ENCODE results near the gene SKAP2. TPM values are rescaled to one million over a fixed set of nuclear protein-coding genes. Genes with fewer than 3 reads are reported as not detected.

SKAP2 gene
- polyA plus RNA-seq, 1 of the 3 experiments (the other 2 are of a cell fraction), result 0.69 TPM

- no peak for TF ChIP-seq REST (IDR thresholded peaks at IDR 0.05; ENCODE audit: low read depth, low read length)
- no peak for TF ChIP-seq USF2 (IDR thresholded peaks at IDR 0.05; ENCODE audit: borderline replicate concordance, low read depth, low read length)
- TF ChIP-seq SIN3A (IDR thresholded peaks at IDR 0.05; ENCODE audit: borderline replicate concordance, low read depth, low read length), result no peak
- TF ChIP-seq RXRA (IDR thresholded peaks at IDR 0.05; ENCODE audit: borderline replicate concordance, low read depth), result no peak
- TF ChIP-seq FOXJ3 (CRISPR knock-in tag; IDR thresholded peaks at IDR 0.05), result no peak
These were observed 225.3 kb downstream of the SKAP2 start (continued) for GRCh38 chr7:26639111-26639510.

- Histone ChIP-seq H3K4me2 (no peak overlapping the region), H3K36me3 (replicated peaks in 1 of 2; ENCODE audit: control insufficient read depth in 1 of 2, insufficient read depth in 2 of 2, low read length in 1 of 2) (no peaks in the 10 kb centered on the region), H3K27me3 (ENCODE audit: insufficient read depth) (no peaks in the 10 kb centered on the region), H3K4me3 (ENCODE audit: low read depth in 2 of 2, low read length in 1 of 2) (no peak overlapping the region), H3K27ac (ENCODE audit: low read depth in 2 of 2, low read length in 1 of 2) (no peak overlapping the region), H4K20me1 (ENCODE audit: insufficient read depth) (no peaks in the 10 kb centered on the region), H3K79me2 (ENCODE audit: insufficient read depth) (no peaks in the 10 kb centered on the region), H3K9me2 (no peaks in the 10 kb centered on the region), H2AFZ (ENCODE audit: low read depth) (no peak overlapping the region), H3F3A (replicated peaks; ENCODE audit: insufficient read depth) (no peaks in the 10 kb centered on the region), H3K9me3 (no peaks in the 10 kb centered on the region), H3K9ac (no peak overlapping the region), H3K4me1 (ENCODE audit: control insufficient read depth in 1 of 2, insufficient read depth in 2 of 2, low read depth in 1 of 2, low read length in 1 of 2) (no peaks in the 10 kb centered on the region)
- TF ChIP-seq MXI1 (IDR thresholded peaks at IDR 0.05; ENCODE audit: low read depth, low read length) (no peak), EP300 (IDR thresholded peaks at IDR 0.05; ENCODE audit: borderline replicate concordance in 1 of 2, low read depth in 1 of 2, low read length in 1 of 2) (no peak), IRF3 (IDR thresholded peaks at IDR 0.05; ENCODE audit: low read depth, low read length) (no peak), NFIC (IDR thresholded peaks at IDR 0.05; ENCODE audit: borderline replicate concordance) (no peak), GATA2 (CRISPR knock-in tag; IDR thresholded peaks at IDR 0.05) (no peak), TCF12 (IDR thresholded peaks at IDR 0.05) (no peak), MAX (IDR thresholded peaks at IDR 0.05; ENCODE audit: low read depth) (no peak), USF1 (IDR thresholded peaks at IDR 0.05; ENCODE audit: borderline replicate concordance, low read depth) (no peak), SIN3A (IDR thresholded peaks at IDR 0.05; ENCODE audit: borderline replicate concordance, low read depth, low read length) (no peak), TAF1 (IDR thresholded peaks at IDR 0.05; ENCODE audit: borderline replicate concordance, low read depth, low read length) (no peak), FOXJ3 (CRISPR knock-in tag; IDR thresholded peaks at IDR 0.05) (no peak), FOXM1 (IDR thresholded peaks at IDR 0.05; ENCODE audit: low read depth) (no peak), ZBTB33 (IDR thresholded peaks at IDR 0.05; ENCODE audit: borderline replicate concordance, low read depth) (no peak), SMC3 (IDR thresholded peaks at IDR 0.05; ENCODE audit: low read depth, low read length) (no peak), EZH2phosphoT487 (IDR thresholded peaks at IDR 0.05; ENCODE audit: borderline replicate concordance, low read depth) (no peak), JUND (IDR thresholded peaks at IDR 0.05) (no peak)
- POLR2A ChIA-PET, result no interaction called here
- CTCF ChIA-PET, result no interaction called here
- WGBS (ENCODE audit: low lambda C conversion rate), result 46% methylated on average over 14 of the region's 14 CpGs
- no peak for DNase-seq
These were observed 226.2 kb downstream of the SKAP2 start for GRCh38 chr7:26638140-26638539.
